Measurements from ENCODE around the gene GMDS.
A peak's percentile ranks its signal among the peaks of the same experiment; 100 is the strongest.
"Not testable (repeated sequence)": the region's sequence is repeated elsewhere in the genome, so short reads cannot be mapped to it uniquely, and the experiment has no call there.

The GMDS gene

DNA sequence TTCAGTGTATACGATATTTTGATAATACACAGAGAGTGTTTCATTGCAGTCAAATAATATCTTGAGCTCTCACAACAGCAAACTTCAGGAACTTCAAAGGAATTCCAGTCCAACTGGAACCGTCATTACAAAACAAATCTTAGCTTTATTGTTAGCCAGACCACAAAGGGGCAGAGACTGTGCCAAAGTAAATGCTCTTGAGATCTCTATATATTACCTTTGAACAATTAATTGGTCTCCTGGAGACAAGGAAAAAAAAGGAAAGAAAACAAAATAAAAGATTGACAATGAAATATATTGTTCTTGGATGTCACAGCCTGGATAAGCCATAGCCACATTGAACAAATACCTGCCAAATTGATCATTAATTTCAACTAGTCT is 565.7 kb downstream of the GMDS start:
- no peak for DNase-seq (ENCODE audit: low spot score)

DNA sequence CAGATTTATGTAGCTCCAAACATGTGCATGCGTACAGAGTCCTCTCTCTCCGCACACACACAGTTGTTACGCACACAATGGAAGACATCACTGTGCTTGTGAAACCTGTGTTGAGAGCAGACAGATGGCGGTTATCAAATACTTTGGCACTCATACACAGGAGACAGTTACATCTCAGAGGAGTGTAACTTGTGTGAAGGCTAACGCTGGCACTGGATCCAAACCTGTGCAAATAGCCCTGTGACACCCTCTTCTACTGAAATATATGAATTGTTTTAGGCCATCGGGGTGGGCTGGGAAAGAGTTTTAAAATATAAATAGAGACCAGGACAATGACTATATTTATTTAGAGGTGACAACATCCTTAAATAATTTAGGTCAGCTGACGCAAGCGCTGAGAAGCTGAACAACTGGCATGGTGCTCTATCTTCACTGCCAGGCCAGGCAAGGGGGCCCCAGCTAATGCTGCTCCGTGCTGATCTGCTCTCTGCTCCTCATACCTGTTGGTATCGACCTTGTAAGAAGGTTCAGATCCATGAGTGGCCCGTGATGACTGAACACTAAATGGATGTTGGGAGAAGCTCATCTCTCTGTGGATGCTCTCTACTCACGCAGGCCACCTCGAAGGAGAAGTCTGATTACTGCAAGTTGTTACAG is 566.2 kb downstream of the GMDS start:
- no peak for DNase-seq (ENCODE audit: low spot score)

DNA sequence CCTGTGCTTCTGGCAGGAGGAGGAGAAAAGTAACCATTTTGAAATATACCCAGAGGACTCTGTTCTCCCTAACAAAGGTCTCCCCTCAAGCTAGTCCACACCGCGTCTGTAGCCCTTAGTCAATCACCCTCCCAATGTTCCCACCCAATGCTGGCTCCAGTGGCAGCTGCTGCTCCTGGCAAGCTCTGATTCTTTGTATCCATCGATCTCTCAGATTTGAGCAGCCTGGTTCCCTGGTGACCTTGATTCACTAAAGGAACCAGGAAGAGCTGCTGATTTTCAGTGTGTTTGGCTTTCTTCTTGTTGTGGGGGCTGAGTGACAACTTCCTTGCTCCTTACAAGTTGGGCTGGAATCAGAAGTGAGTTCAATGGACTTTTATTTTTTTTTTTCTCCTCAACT is 567.2 kb downstream of the GMDS start:
- no peak for DNase-seq (ENCODE audit: low spot score)

DNA sequence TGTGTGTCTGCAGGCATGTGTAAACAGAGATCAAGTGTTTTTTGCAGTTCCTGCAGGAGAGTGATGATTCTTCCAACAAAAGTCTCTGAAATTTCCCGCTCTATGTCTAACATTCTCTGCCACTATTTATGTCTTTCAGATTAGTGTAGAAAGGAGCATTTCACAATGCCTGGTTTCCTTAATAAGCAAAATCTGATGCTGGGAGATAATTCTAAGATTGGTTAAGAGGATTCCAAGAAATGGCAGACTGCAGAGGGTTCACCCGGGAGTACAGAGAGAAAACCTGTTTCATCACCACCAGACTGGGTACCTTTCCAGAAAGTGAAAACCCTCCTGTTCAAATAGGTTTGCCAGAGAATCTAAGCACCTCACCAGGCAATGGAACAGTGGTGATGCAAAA is 573.0 kb downstream of the GMDS start:
- DNase-seq (ENCODE audit: low spot score) = no peak

DNA sequence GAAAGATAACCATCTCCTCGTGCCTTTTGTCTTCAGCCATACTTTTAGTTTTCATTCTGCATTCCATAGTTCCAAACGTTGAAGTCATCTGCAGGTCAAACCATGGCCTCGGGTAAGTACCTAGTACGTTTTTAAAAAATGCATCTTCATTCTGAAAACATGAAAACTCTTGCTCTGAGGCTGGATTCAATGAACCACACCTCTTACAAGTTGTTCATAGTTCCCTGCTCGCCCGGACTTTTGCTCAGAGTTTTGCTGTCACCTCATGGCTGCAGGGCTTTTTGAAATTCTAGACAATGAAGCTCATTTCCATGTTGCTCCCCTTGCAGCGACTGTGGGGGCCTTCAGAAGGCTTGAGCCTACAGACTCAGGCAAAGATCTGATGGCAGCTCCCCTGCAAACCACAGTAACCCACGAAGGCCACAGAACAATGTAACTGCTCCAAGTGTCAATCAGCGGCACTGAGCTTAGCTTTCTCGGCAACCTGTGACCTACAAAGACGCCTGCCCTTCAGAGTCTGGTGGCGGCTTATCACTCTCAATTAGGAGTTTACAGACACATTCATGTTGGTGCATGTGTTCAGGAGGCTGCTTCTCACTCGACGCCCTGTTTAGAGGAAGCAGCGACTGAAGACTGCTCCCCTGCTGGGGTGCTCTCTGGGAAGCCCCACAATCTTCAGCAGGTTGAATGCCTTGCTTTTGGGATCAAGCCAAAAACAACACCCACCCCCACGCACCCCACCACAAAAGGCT is 574.5 kb downstream of the GMDS start:
- no peak for DNase-seq (ENCODE audit: low spot score)

DNA sequence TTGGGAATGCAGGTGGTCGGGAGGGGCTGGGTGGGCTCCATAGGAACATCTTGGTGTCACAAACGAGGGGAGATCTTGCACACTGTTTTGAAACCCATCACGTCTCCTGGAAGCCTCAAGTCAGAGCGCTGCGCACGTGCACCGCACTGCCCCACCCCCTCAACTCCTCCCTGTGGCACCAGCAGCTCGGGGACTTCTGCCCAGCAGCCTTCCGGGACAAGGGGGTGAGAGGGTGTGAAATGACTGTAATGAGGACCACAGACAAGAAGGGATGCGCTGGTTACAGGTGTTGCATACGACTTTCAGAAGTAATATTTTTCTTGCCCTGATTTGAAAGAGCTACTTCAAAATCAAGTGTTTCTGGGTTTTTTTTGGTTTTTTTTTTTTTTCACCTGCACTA is 575.4 kb downstream of the GMDS start:
- DNase-seq (ENCODE audit: low spot score) = no peak

DNA sequence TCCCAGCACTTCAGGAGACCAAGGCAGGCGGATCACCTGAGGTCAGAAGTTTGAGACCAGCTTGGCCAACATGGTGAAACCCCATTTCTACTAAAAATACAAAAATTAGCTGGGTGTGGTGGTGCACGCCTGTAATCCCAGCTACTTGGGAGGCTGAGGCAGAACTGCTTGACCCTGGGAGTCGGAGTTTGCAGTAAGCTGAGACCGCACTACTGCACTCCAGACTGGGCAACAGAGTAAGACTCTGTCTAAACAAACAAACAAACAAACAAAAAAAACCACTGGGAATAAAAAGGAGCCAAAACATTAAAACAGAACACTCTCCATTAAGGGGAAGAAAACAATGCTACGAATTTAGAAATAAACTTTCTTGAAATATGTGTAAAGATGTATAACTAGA is 576.9 kb downstream of the GMDS start:
- not testable (repeated sequence) for DNase-seq (ENCODE audit: low spot score)

DNA sequence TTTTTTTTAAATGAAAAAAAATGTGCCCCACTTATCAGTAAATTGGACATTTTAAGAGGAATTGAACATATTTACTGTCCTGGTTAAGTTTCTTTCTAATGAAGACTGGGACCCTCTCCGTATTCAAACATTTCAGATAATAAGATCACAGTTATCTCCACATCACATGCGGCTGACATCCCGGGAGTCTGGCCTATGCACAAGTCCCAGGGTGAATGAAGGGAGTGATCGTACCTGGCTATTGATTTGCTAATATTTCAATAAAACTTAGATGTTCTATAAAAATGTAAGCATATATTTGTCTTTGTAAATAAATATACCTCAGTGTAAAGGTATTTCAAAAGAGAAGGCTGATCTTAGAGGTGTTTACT is 577.6 kb downstream of the GMDS start:
- DNase-seq (ENCODE audit: low spot score) = no peak

DNA sequence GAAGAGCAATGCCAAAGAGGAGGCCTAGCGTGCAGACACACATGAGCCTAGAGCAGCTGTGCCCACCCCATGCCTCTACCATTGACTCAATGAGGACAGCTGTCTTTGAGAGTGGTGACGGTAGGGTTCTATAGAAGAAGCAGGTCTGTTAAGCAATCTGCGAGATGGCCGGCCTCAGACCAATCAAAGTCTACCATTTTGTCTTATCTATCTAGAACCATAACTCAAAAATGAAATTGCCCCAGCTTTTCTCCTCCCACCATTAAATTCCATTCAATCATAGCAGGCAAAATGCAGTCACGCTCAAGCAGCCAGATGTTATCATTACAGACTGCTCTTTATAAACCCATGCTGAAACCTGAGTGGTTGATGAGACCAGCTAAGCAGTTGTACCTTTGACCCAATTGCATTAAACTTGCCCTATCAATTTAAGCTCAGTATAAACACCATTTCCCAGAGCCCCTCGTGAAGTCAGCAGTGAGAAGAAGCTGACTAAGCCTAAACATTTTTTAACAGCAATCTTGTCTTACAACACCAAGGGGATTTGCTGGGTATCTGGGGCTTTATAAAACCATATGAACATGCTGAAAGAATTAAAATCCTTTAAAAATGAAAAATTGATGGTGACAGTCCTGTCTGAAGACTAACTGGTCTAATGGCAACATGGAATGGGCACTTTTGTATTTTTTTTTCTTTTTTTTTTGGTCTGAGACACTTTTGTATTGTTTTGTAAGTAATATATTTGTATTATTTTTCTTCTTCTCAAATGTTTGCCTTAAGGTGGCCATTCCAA is 578.2 kb downstream of the GMDS start:
- no peak for DNase-seq (ENCODE audit: low spot score)

DNA sequence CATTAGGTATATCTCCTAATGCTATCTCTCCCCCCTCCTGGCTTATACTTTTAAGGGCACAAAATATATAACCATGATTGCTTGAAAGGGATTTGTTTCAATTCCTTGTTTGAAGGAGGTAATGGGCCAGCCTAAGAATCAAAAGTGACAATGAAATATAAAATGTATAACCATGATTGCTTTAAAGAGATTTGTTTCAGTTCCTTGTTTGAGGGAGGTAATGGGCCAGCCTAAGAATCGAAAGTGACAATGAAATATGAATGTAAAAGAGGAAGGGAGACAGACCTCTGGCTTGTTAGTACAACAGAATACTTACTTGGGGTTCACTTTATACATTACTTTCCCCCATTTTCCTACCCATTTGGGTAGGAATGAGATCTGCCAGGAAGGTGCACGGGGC is 580.2 kb downstream of the GMDS start:
- DNase-seq (ENCODE audit: low spot score) = no peak

DNA sequence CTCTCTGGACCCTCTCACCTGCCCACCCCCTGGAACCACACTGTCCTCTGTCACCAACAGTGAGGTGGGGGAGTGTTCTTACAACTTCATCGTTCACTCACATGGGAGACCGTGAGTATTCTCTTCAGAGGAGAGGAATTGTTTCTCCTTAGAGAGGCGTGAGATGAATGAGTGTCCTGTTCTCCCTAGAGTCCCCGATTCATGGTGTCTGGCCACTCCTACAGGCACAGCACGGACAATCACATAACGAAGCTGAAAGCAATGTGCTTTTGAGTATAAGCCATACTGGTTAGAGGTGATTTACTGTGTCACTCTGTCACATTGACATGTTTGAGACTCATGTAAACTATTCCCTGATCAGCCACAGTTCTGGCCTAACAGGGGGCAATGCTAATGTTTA is 581.1 kb downstream of the GMDS start:
- no peak for DNase-seq (ENCODE audit: low spot score)

DNA sequence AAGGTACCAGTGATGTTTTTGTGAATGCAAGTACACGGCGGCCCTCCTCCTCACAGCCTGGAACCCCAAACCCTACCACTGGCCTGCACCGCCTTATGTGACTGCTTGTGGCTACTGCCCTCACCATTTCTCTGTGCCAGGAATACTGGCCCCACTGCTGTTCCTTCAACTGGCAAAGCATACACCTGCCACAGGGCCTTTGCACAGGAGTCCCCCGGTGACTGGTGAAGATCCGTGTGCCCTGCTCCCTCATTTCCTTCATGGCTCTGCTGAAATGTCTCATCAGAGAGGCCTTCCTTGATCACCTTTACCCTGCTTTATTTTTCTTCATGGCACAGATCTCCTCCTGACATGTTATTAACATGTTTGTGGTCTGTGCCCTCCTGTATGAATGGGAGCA is 581.9 kb downstream of the GMDS start:
- DNase-seq (ENCODE audit: low spot score) = no peak

DNA sequence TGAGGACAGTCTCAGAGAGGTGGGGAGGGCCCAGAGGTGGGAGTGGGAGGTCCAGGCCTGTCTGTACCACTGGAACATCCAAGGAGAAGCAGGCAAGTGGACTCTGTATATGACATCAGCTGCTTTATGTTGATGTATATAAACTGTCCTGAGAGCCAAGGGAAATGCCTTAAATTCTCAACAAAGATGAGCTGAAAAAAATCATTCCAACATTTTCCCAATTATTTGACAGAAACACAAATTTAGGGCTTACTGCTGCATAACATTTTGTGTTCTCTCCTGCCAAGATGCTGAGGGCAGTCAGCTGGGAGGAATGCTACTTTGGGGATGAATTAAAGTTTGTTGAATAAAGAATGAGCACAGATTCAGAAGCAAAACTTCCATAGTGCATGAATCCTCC is 582.9 kb downstream of the GMDS start:
- DNase-seq (ENCODE audit: low spot score) = peak; percentile 61

DNA sequence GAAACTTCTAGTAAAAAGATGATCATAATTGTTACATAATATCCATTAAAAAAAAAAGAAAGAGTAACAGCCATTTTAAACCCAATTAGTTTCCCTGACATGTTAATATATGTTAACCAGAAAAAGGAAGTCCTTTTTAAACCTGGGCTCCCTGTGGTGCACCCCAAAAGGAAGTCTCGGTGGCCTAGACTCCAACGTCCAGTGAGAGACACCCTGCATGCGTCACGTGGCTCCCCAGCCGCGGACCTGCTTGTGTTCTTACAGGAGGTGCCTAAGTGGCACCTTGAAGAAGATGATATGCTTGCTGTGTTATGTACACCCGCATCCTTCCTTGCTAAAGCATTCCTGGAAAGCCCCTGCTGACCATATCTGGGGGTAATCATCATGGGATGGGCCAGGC is 585.6 kb downstream of the GMDS start:
- no peak for DNase-seq (ENCODE audit: low spot score)

DNA sequence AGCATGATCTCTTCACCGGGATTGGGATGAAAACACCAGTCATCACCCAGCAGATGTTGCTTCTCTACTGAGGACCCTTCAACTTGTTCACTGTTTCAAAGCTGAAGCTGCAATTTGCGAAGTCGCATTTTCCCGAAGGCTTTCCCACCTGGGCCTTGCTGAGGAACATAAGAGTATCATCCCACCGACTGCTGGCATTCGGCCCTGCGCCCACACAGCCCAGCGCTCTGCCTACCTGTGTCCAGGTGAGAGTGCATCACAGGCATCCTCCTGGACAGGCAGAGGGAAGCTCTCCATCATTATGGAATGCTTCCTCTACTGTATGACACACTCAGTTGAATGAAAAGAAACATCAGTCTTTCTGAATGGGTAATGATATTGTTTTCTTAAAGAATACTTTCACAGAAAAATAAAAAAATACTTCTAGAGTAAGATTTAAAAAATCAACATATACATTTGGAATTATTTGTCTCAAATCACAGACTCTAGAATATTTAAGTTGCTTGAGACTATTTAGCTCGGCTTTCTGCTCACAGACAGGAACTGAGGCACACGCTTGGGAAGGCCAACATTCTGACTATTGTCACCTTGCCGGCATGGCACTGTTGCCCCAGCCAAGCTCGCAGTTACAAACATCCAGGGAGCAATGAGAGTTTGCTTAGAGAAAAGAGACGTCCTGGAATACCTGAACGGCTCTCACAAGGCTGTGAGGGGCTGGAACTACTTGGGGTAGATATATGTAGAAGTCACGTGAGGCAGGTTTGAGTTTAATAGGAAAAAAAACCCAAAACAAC is 587.0 kb downstream of the GMDS start:
- no peak for DNase-seq (ENCODE audit: low spot score)

DNA sequence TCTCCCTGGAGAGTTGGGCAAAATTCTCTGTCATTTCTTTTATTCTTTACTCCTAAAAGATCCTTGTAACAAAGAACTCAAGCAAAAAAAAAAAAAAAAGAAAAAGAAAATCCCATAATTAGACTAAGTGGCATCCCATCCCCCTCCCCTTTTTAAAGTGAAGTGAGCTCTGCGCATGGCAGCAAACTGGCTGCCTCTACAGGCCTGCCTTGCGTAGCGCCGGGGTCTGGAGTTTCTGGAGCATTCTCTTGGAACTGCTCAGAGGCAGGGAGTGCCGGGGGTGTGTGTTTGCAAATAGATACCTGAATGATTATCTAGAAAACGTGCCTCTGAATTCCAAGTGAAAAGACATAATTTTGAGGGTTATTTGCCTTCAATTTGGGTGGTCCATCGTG is 587.6 kb downstream of the GMDS start:
- DNase-seq (ENCODE audit: low spot score) = no peak

DNA sequence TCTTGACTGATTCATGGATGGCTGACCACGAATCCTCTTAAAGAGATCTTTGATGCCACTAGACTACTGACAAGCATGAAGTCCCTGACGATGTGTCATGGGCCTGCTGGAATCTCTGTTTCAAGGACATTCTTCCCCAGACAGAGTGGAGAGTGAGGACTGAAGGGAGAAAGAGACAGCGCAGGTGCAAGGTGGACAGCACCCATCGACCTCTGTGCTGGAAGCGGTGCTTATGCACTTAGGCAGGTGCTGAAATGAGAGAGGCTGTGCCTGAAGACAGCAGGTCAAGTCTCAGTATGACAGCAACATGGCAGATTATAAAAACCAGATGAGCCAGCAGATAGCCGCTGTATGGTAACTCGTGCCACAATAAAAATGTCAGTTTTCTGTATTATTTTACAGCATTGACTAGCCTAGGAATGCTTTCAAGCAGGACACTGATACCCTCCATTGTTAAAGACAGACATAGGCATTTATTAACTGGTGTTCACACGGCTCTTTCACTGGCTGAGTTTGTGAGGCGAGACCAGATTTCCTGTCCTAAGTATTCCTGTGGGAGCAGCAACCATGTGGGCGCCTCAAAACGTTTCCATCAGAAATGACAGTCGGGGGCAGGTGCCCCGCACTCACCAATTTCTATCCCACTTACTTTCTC is 588.2 kb downstream of the GMDS start:
- DNase-seq (ENCODE audit: low spot score) = no peak

DNA sequence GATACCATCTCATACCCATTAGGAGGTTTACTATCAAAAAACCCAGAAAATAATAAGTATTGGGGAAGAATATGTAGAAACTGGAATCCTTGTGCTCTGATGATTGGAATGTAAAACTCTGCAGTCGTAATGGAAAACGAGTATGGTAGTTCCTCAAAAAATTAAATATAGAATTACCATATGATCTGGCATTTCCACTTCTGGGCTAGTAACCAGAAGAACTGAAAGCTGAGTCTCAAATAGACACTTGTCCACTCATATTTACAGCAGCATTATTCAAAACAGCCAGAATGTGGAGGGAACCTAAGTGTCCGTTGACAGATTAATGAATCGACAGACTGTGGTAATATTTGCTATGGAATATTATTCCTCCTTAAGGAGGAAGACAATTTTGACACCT is 591.4 kb downstream of the GMDS start:
- no peak for DNase-seq (ENCODE audit: low spot score)

DNA sequence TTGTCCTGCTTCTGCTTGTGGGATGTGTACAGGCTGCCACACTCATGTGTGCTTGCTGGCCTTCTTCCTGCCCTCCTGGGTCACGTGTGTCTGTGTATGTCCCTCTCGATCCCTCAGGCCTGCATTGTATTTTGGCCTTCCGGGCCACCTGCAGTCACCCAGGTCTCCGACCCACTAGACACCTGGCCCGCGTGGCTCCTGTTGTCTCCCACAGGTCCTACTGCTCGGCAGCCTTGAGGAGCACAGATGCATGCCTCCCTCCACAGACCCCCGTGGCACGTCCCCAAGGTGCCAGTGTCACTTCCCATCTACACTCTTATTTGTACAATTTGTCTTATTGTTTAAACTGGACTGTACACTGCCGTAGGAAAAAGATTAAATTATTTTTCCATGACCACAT is 592.6 kb downstream of the GMDS start:
- no peak for DNase-seq (ENCODE audit: low spot score)

DNA sequence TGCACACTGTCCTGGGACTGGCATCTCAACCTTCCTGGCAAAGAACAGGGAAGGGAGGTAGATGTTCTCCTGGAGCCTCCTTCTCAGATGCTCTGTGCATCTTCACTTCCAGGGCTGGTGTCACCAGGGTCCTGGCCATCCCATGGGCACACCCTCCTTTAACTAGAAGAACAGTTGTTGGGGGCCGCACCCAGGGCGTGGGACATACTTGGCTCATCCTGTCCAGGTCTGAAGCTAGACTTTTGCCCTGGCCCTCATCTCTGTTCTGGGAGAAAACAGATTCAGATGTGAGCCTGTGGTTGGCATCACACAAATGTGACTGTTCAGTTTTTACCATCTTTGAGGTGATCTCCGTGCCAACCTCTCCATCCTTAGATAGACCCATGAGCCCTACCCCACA is 594.0 kb downstream of the GMDS start:
- no peak for DNase-seq (ENCODE audit: low spot score)

DNA sequence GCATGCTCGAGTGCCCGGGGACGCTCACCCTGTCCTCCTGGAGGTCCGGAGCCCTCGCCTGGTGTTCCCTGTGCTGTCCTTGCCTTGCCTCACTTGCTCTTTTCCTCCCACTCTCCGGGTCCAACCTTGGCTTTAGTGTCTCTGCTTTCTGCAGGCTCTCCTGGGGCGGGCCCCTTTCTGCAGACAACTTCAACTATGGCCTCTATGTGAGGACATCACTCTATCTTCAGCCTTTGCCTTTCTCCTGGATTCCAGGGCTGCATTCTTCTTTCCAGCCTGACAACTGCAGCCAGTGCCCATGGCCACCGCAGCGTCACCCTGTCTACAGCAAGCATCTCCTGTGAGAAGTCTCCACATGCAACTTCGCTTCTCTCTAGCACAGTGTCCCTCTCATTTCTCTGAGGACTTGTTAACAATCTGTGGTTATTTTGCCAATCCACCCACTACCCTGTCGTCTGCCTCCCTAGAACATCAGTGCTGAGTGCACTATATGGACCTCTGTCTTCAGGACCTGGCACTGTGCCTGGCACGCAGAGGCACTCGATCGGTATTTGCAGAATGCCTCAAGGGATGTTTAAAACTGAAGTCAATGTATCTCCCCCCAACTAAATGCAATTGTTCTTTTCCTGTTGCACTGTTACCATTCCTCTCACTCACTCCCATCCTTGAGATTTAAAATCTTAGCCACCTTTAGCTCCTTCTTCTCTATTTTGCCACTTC is 599.8 kb downstream of the GMDS start:
- no peak for DNase-seq (ENCODE audit: low spot score)

Data from GM03348 (cell line).